ENCODE measurements around the gene PIP5KL1.

DNA sequence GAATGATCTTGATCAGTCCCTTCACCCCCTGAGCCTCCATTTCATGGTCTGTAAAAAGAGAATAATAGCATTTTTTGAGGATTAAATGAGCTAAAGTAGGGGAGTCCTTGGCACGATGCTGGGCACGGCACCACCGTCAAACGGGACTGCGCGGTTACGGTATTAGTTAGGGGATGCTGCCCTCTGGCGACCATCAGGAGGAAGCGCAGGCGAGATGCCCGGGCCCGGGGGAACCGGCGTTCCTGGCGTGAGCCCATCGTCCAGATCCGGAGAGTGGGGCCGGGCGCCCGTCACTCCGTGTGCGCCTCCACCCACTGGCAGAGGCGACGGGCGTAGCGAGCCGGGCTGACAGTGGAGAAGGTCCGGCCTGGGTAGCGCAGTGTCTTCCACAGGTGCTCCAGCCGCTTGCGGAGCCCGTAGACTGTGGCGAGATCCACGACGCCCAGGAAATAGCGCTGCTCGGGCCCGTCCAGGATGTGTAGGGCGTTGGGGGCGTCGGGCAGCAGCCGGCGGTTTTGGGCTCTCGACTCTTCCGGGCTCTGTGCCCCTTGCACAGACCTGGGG lies 8.9 kb downstream of the PIP5KL1 start:
- TF ChIP-seq, protein P1, sequence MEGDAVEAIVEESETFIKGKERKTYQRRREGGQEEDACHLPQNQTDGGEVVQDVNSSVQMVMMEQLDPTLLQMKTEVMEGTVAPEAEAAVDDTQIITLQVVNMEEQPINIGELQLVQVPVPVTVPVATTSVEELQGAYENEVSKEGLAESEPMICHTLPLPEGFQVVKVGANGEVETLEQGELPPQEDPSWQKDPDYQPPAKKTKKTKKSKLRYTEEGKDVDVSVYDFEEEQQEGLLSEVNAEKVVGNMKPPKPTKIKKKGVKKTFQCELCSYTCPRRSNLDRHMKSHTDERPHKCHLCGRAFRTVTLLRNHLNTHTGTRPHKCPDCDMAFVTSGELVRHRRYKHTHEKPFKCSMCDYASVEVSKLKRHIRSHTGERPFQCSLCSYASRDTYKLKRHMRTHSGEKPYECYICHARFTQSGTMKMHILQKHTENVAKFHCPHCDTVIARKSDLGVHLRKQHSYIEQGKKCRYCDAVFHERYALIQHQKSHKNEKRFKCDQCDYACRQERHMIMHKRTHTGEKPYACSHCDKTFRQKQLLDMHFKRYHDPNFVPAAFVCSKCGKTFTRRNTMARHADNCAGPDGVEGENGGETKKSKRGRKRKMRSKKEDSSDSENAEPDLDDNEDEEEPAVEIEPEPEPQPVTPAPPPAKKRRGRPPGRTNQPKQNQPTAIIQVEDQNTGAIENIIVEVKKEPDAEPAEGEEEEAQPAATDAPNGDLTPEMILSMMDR (IDR thresholded peaks at IDR 0.05; ENCODE audit: low read depth, low read length), result peak; percentile 56
- TF ChIP-seq POLR2A (IDR thresholded peaks at IDR 0.05; ENCODE audit: extremely low read depth, insufficient read length), result no peak
- TF ChIP-seq, protein P2, sequence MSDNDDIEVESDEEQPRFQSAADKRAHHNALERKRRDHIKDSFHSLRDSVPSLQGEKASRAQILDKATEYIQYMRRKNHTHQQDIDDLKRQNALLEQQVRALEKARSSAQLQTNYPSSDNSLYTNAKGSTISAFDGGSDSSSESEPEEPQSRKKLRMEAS (IDR thresholded peaks at IDR 0.05; ENCODE audit: low read depth, low read length), result no peak
- TF ChIP-seq MYC (IDR thresholded peaks at IDR 0.05; ENCODE audit: low read depth, low read length), result 0 out of 2 replicates have a peak, but pooled peaks have one; percentile 15

All from NB4 (cell line).